DND-41 (cell line): ENCODE measurements around the gene TBC1D1.

Experiments used
- ATAC-seq: fragments of 200-7000 bp; cut with Tn5 transposase; 3 replicates; pipeline ENCODE4 v1.9.1; 2021; ENCODE audit warnings: low read depth; ENCODE audit not compliant: insufficient read depth
- DNase-seq: peaks from one replicate; pipeline ENCODE4 v3.0.0-alpha.2; 2020
- H2AFZ ChIP-seq: 2 replicates; pipeline ENCODE4 v1.6.0; 2012; ENCODE audit warnings: low read depth, low read length
- H3K27ac ChIP-seq: 2 replicates; pipeline ENCODE4 v1.5.1; 2012; ENCODE audit warnings: low read length, inconsistent platforms
- H3K27me3 ChIP-seq: fragments of 200-600 bp; sonication (generic); 2 replicates; pipeline ENCODE4 v1.6.0; 2012; ENCODE audit warnings: low read length, mild to moderate bottlenecking, inconsistent platforms; ENCODE audit not compliant: insufficient read depth, poor library complexity
- H3K36me3 ChIP-seq: 2 replicates; pipeline ENCODE4 v1.5.1; 2012; ENCODE audit warnings: low read length, inconsistent platforms; ENCODE audit not compliant: insufficient read depth
- H3K4me1 ChIP-seq: 2 replicates; pipeline ENCODE4 v1.5.1; 2012; ENCODE audit warnings: mild to moderate bottlenecking, low read length; ENCODE audit not compliant: insufficient read depth
- H3K4me2 ChIP-seq: 2 replicates; pipeline ENCODE4 v1.6.0; 2012; ENCODE audit warnings: mild to moderate bottlenecking, moderate library complexity, low read length, inconsistent platforms; ENCODE audit not compliant: insufficient read depth
- H3K4me3 ChIP-seq, 2 experiments: fragments of 200-600 bp in 1 of 2; shearing (Covaris generic) in 1 of 2; 2 replicates each; pipeline ENCODE4 v1.5.1; 2012 to 2016; ENCODE audit warnings: inconsistent platforms in 2 of 2, low read length in 2 of 2, mild to moderate bottlenecking in 2 of 2, low read depth in 1 of 2, moderate library complexity in 1 of 2
- H3K79me2 ChIP-seq: 2 replicates; pipeline ENCODE4 v1.6.0; 2012; ENCODE audit warnings: low read length, inconsistent platforms; ENCODE audit not compliant: insufficient read depth
- H3K9ac ChIP-seq: 2 replicates; pipeline ENCODE4 v1.6.0; 2012; ENCODE audit warnings: low read depth, mild to moderate bottlenecking, inconsistent platforms, low read length, moderate library complexity
- H3K9me3 ChIP-seq: 2 replicates; pipeline ENCODE4 v1.5.1; 2012; ENCODE audit warnings: low read length, moderate library complexity, mild to moderate bottlenecking, inconsistent platforms; ENCODE audit not compliant: insufficient read depth, severe bottlenecking
- H4K20me1 ChIP-seq: 2 replicates; pipeline ENCODE4 v1.6.0; 2012; ENCODE audit warnings: low read length; ENCODE audit not compliant: insufficient read depth
- CTCF ChIP-seq: IDR thresholded peaks from 2 replicates; pipeline ENCODE4 v1.5.1; 2012; ENCODE audit warnings: borderline replicate concordance, low read length, moderate library complexity, mild to moderate bottlenecking; ENCODE audit not compliant: poor library complexity, severe bottlenecking; ENCODE audit errors: extremely low read depth
- EZH2 ChIP-seq: IDR thresholded peaks from 3 replicates; pipeline ENCODE4 v1.6.1; 2012; ENCODE audit warnings: borderline replicate concordance, low read depth, mild to moderate bottlenecking, moderate library complexity, low read length, inconsistent platforms; ENCODE audit not compliant: severe bottlenecking

Gene TBC1D1

GRCh38 chr4:37847311-37847884, 43.5 kb upstream of the TBC1D1 start:
- no peak overlapping the region for H2AFZ ChIP-seq
- ATAC-seq (no peak), DNase-seq (no peak)
- no peaks in the 10 kb centered on the region for H4K20me1 ChIP-seq
- H3K9me3 ChIP-seq = no peaks in the 10 kb centered on the region
- TF ChIP-seq CTCF (no peak), EZH2 (no peak)
- H3K27me3 ChIP-seq = no peaks in the 10 kb centered on the region
- H3K79me2 ChIP-seq = no peaks in the 10 kb centered on the region
- peaks cover 73% of the 10 kb centered on the region for H3K36me3 ChIP-seq
- H3K4me1 ChIP-seq = no peaks in the 10 kb centered on the region
- no peak overlapping the region for H3K4me3 ChIP-seq
- H3K27ac ChIP-seq = no peak overlapping the region
- H3K9ac ChIP-seq = no peak overlapping the region
- H3K4me2 ChIP-seq = no peak overlapping the region

GRCh38 chr4:37852376-37852775, 38.5 kb upstream of the TBC1D1 start:
- no peaks in the 10 kb centered on the region for H3K79me2 ChIP-seq
- H3K9me3 ChIP-seq = no peaks in the 10 kb centered on the region
- ATAC-seq (no peak), DNase-seq (no peak)
- peaks cover 60% of the 10 kb centered on the region for H3K36me3 ChIP-seq
- H3K4me3 ChIP-seq = no peak overlapping the region
- H3K27ac ChIP-seq = no peak overlapping the region
- no peak overlapping the region for H2AFZ ChIP-seq
- H4K20me1 ChIP-seq = no peaks in the 10 kb centered on the region
- no peaks in the 10 kb centered on the region for H3K27me3 ChIP-seq
- H3K4me2 ChIP-seq = no peak overlapping the region
- H3K4me1 ChIP-seq = no peaks in the 10 kb centered on the region
- H3K9ac ChIP-seq = no peak overlapping the region
- TF ChIP-seq EZH2 (no peak), CTCF (no peak)

GRCh38 chr4:37858112-37858511, 32.8 kb upstream of the TBC1D1 start:
- ATAC-seq = no peak

More at GRCh38 chr4:37858112-37858511, 32.8 kb upstream of the TBC1D1 start:
- Histone ChIP-seq H3K9ac (no peak overlapping the region), H3K4me1 (no peaks in the 10 kb centered on the region), H3K27me3 (no peaks in the 10 kb centered on the region), H3K27ac (no peak overlapping the region), H3K4me2 (no peak overlapping the region), H3K9me3 (no peaks in the 10 kb centered on the region), H3K79me2 (no peaks in the 10 kb centered on the region), H4K20me1 (no peaks in the 10 kb centered on the region), H3K4me3 (no peak overlapping the region), H2AFZ (no peak overlapping the region), H3K36me3 (peaks cover 60% of the 10 kb centered on the region)
- TF ChIP-seq CTCF (no peak), EZH2 (no peak)
- DNase-seq = no peak
